Bronchial epithelial cell (primary cell): ENCODE results near the gene TMEM100. TPM values are rescaled to one million over a fixed set of nuclear protein-coding genes. Genes with fewer than 3 reads are reported as not detected.

Experiments
- DNase-seq: peaks from one replicate; pipeline ENCODE4 v3.0.0-alpha.2; 2010; ENCODE audit warnings: low read depth
- FAIRE-seq: peaks from 2 replicates; lab custom pipeline; 2011; peaks lifted over from hg19 to GRCh38; lab: Jason Lieb, UNC
- H3K27me3 ChIP-seq: 2 replicates; pipeline ENCODE4 v1.5.1; 2011; ENCODE audit warnings: low read length; ENCODE audit not compliant: control insufficient read depth, insufficient read depth
- H3K36me3 ChIP-seq: 2 replicates; pipeline ENCODE4 v1.5.1; 2011; ENCODE audit warnings: low read length; ENCODE audit not compliant: control insufficient read depth, insufficient read depth
- H3K4me3 ChIP-seq: 2 replicates; pipeline ENCODE4 v1.5.1; 2011; ENCODE audit warnings: mild to moderate bottlenecking, low read depth, low read length, control low read depth
- CTCF ChIP-seq: IDR thresholded peaks from 2 replicates; pipeline ENCODE4 v1.5.1; 2011; ENCODE audit warnings: mild to moderate bottlenecking, moderate library complexity, low read length, control low read depth, inconsistent platforms; ENCODE audit not compliant: insufficient read depth, severe bottlenecking
- total RNA-seq: library from RNA; depleted of rRNA; stranded (reverse); fragments of >200 nt; gene quantifications from 2 replicates; pipeline ENCODE4 v1.2.1, GENCODE V29; 2014

The TMEM100 gene
- total RNA-seq, 1 donor from 2014 or later = not detected

- Histone ChIP-seq H3K4me3 (no peak overlapping the region), H3K36me3 (no peaks in the 10 kb centered on the region), H3K27me3 (no peaks in the 10 kb centered on the region)
- TF ChIP-seq CTCF = no peak
- FAIRE-seq = no peak
- DNase-seq = no peak
These were observed 42.8 kb upstream of the TMEM100 start for GRCh38 chr17:55765472-55765871.

GRCh38 chr17:55764610-55765009 is 41.9 kb upstream of the TMEM100 start:
- Histone ChIP-seq H3K27me3 (no peaks in the 10 kb centered on the region), H3K36me3 (no peaks in the 10 kb centered on the region), H3K4me3 (no peak overlapping the region)
- FAIRE-seq (no peak), DNase-seq (no peak)
- no peak for TF ChIP-seq CTCF

GRCh38 chr17:55763856-55764255 is 41.2 kb upstream of the TMEM100 start:
- TF ChIP-seq CTCF = no peak
- Histone ChIP-seq H3K4me3 (no peak overlapping the region), H3K27me3 (no peaks in the 10 kb centered on the region), H3K36me3 (no peaks in the 10 kb centered on the region)
- peak; percentile 23 for FAIRE-seq
- DNase-seq = no peak

GRCh38 chr17:55762086-55762858 is 39.6 kb upstream of the TMEM100 start:
- Histone ChIP-seq H3K4me3 (no peak overlapping the region), H3K27me3 (no peaks in the 10 kb centered on the region), H3K36me3 (no peaks in the 10 kb centered on the region)
- TF ChIP-seq CTCF = no peak
- no peak for DNase-seq
- no peak for FAIRE-seq

GRCh38 chr17:55760643-55761355 is 38.1 kb upstream of the TMEM100 start:
- DNase-seq (no peak), FAIRE-seq (no peak)
- H3K4me3 ChIP-seq = no peak overlapping the region
- H3K27me3 ChIP-seq = no peaks in the 10 kb centered on the region
- no peaks in the 10 kb centered on the region for H3K36me3 ChIP-seq
- no peak for TF ChIP-seq CTCF
